Hindlimb muscle (tissue), 1 donor: ENCODE data around the gene MAP4. TPM values are rescaled to one million over a fixed set of nuclear protein-coding genes. Genes with fewer than 3 reads are reported as not detected.
A peak's percentile ranks its signal among the peaks of the same experiment; 100 is the strongest.
"Not testable (repeated sequence)": the region's sequence is repeated elsewhere in the genome, so short reads cannot be mapped to it uniquely, and the experiment has no call there.

Source experiments
- DNase-seq: peaks from one replicate; pipeline ENCODE4 v3.0.0-alpha.2; 2013
- polyA plus RNA-seq: library from polyadenylated mRNA; unstranded; fragments of 120-200 nt; gene quantifications from one replicate; pipeline ENCODE4 v1.2.1, GENCODE V29; 2013; ENCODE audit not compliant: insufficient read length

Gene MAP4
- polyA plus RNA-seq, 1 donor = 358 TPM

- no peak for DNase-seq
Observed at GRCh38 chr3:47841786-47842349, 174.3 kb downstream of the MAP4 start.

- no peak for DNase-seq
Observed at GRCh38 chr3:47838503-47838902, 177.7 kb downstream of the MAP4 start.

GRCh38 chr3:47836986-47837385 lies 179.2 kb downstream of the MAP4 start:
- DNase-seq = no peak

GRCh38 chr3:47829482-47829881 lies 186.7 kb downstream of the MAP4 start:
- not testable (repeated sequence) for DNase-seq

- DNase-seq = no peak
Observed at GRCh38 chr3:47825590-47825989, 190.6 kb downstream of the MAP4 start.

GRCh38 chr3:47824541-47825473 lies 191.4 kb downstream of the MAP4 start:
- peak; percentile 86 for DNase-seq

- DNase-seq = no peak
Observed at GRCh38 chr3:47817609-47818008, 198.6 kb downstream of the MAP4 start.

- DNase-seq = no peak
Observed at GRCh38 chr3:47813551-47814177, 202.6 kb downstream of the MAP4 start.

GRCh38 chr3:47804577-47804976 lies 211.6 kb downstream of the MAP4 start:
- DNase-seq = no peak

GRCh38 chr3:47803480-47804025 lies 212.7 kb downstream of the MAP4 start:
- no peak for DNase-seq

GRCh38 chr3:47802734-47803479 lies 213.3 kb downstream of the MAP4 start, which contains the start of gene DHX30:
Gene DHX30 (plus strand): TSS chr3:47803138. CDS start chr3:47810684, 7,546 bp downstream.
- peak; percentile 93 for DNase-seq

Other genes with a start within 250 kb of the MAP4 start
- 62.5 TPM for gene SMARCC1, start 234.5 kb downstream of the MAP4 start, polyA plus RNA-seq
- gene DHX30, start 213.3 kb downstream of the MAP4 start, polyA plus RNA-seq = 44.7 TPM
- 4.0 TPM for gene CDC25A, start 172.0 kb upstream of the MAP4 start, polyA plus RNA-seq
- 0.98 TPM for gene CAMP, start 207.1 kb upstream of the MAP4 start, polyA plus RNA-seq
- gene ZNF589, start 224.7 kb upstream of the MAP4 start, polyA plus RNA-seq = 8.5 TPM